ENCODE results near the gene SMIM10. TPM values are rescaled to one million over a fixed set of nuclear protein-coding genes. Genes with fewer than 3 reads are reported as not detected.
A peak's percentile ranks its signal among the peaks of the same experiment; 100 is the strongest.

SMIM10 gene
- total and polyA plus RNA-seq, 2 of the 13 experiments (the other 11 are each of a cell fraction or from before 2014, with no cell fraction given), result not detected

DNA sequence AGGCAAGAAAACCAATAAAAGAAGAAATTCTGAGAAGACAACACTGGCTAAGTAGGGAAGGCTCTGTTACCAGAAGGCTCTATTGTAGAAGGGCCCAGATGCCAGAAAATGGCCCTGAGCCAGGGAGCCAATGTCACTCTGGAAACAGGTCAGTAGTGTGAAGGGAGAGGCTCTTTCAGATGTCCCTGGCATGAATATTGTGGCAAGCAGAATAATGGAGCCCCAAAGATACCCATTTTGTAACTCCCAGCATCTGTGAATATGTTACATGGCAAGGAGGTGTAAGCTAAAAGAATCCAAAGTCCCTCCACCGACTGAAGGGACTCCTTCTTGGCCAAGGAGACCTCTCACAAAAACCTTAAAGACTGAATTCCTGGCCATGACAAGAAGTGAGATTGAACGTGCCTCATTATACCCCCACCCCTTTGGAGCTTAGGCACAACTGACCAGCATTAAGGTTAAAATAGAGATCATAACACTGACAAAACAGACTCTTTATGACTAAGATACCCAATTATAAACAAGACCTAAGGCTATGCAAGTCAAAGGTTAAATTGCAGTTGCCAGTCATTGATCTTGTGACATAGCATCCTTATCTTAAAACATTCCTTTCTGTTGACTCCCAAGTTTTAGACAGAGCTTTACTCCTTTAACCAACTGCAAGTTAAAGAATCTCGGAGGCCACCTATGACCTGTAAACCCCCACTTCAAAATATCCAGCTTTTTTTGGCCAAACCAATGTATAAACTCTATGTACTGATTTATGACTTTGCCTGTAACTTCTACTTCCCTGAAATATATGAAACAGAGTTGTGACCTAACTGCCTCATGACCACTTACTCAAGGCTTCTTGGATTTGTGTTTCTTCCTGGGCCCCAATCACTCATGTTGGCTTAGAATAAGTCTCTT lies 42.2 kb upstream of the SMIM10 start:
- Histone ChIP-seq H3K4me2 (ENCODE audit: low read depth, low read length) (peak overlapping the region; percentile 23; the same call in 1 of the 2 replicates), H3K36me3 (replicated peaks in 1 of 2; ENCODE audit: control insufficient read depth in 1 of 2, insufficient read depth in 2 of 2, low read length in 2 of 2) (no peaks in the 10 kb centered on the region), H4K20me1 (ENCODE audit: insufficient read depth, low read length) (no peaks in the 10 kb centered on the region), H3K4me1 (ENCODE audit: insufficient read depth, low read length) (peaks cover 38% of the 10 kb centered on the region), H3K27ac (ENCODE audit: extremely low read length, insufficient read depth, low read length) (peak overlapping the region; percentile 56), H3K79me2 (ENCODE audit: insufficient read depth, low read length) (no peaks in the 10 kb centered on the region), H3K4me3 (replicated peaks in 1 of 3; ENCODE audit: insufficient read depth in 1 of 3, low read depth in 2 of 3, low read length in 3 of 3) (no peak overlapping the region; a peak in 1 of 6 replicates), H3K9me3 (ENCODE audit: low read length) (no peaks in the 10 kb centered on the region), H3K9ac (ENCODE audit: insufficient read depth, low read depth, low read length) (peak overlapping the region; percentile 29; the same call in 1 of the 2 replicates), H2AFZ (ENCODE audit: low read length) (no peak overlapping the region), H3K27me3 (ENCODE audit: control insufficient read depth in 1 of 2, insufficient read depth in 2 of 2, low read length in 2 of 2) (no peaks in the 10 kb centered on the region)
- in situ Hi-C loops (cut with HindIII; ENCODE audit: extremely low pct_ligation_motif_present, low pct_unique_long_range_greater_than_20kb) (no loop called here), intact Hi-C loops (cut with micrococcal nuclease; ENCODE audit: unreplicated experiment) (no loop called here)
- ATAC-seq, result peak; percentile 83
- DNase-seq (ENCODE audit: low spot score), result peak; percentile 88
- peak; percentile 40 for FAIRE-seq
- CTCF ChIA-PET (ENCODE audit: low intra/inter-chr PET ratio, low total read pairs), result no interaction called here
- BruUV-seq (replicated peaks), result TSS peak; percentile 96
- 0% methylated on average over 1 of the region's 3 CpGs for WGBS (ENCODE audit: low lambda C conversion rate)
- POLR2A ChIA-PET, result interaction anchor here (0.9 to 1.3 kb wide), 3 partner anchors 12 to 16 kb away, joined by 3 to 5 read pairs (median 3); no protein-coding TSS in a partner anchor
- TF ChIP-seq ZNF234 (CRISPR knock-in tag; conservative IDR thresholded peaks at IDR 0.05) (no peak), ZFP36L2 (CRISPR knock-in tag; IDR thresholded peaks at IDR 0.05) (no peak), TARDBP (CRISPR knock-in tag; IDR thresholded peaks at IDR 0.05) (no peak), TBX2 (CRISPR knock-in tag; IDR thresholded peaks at IDR 0.05; ENCODE audit: borderline replicate concordance) (no peak), ZNF614 (CRISPR knock-in tag; IDR thresholded peaks at IDR 0.05; ENCODE audit: borderline replicate concordance) (no peak), JUNB (CRISPR knock-in tag; IDR thresholded peaks at IDR 0.05; ENCODE audit: borderline replicate concordance) (peak; percentile 74; the same call in 1 of the 2 replicates), RAD51 (IDR thresholded peaks at IDR 0.05; ENCODE audit: borderline replicate concordance) (no peak), KDM1A (CRISPR knock-in tag; IDR thresholded peaks at IDR 0.05) (no peak), ATRX (CRISPR knock-in tag; IDR thresholded peaks at IDR 0.05; ENCODE audit: borderline replicate concordance) (no peak), POGZ (CRISPR knock-in tag; IDR thresholded peaks at IDR 0.05) (no peak), CHD2 (IDR thresholded peaks at IDR 0.05; ENCODE audit: low read depth, low read length) (no peak), CCAR2 (optimal IDR thresholded peaks at IDR 0.05; ENCODE audit: low read depth, low read length) (no peak), PRMT3 (CRISPR knock-in tag; IDR thresholded peaks at IDR 0.05; ENCODE audit: borderline replicate concordance, low read depth) (no peak), DMAP1 (CRISPR knock-in tag; IDR thresholded peaks at IDR 0.05) (no peak), ZBTB38 (CRISPR knock-in tag; IDR thresholded peaks at IDR 0.05) (no peak), ZNF10 (CRISPR knock-in tag; IDR thresholded peaks at IDR 0.05; ENCODE audit: borderline replicate concordance, low read depth) (no peak)
- TF ChIP-seq, protein P1, sequence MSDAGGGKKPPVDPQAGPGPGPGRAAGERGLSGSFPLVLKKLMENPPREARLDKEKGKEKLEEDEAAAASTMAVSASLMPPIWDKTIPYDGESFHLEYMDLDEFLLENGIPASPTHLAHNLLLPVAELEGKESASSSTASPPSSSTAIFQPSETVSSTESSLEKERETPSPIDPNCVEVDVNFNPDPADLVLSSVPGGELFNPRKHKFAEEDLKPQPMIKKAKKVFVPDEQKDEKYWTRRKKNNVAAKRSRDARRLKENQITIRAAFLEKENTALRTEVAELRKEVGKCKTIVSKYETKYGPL (CRISPR knock-in tag; IDR thresholded peaks at IDR 0.05), result no peak
- TF ChIP-seq, protein P2, sequence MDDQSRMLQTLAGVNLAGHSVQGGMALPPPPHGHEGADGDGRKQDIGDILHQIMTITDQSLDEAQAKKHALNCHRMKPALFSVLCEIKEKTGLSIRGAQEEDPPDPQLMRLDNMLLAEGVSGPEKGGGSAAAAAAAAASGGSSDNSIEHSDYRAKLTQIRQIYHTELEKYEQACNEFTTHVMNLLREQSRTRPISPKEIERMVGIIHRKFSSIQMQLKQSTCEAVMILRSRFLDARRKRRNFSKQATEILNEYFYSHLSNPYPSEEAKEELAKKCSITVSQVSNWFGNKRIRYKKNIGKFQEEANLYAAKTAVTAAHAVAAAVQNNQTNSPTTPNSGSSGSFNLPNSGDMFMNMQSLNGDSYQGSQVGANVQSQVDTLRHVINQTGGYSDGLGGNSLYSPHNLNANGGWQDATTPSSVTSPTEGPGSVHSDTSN (CRISPR knock-in tag; IDR thresholded peaks at IDR 0.05; ENCODE audit: borderline replicate concordance), result no peak
- TF ChIP-seq, protein P3, sequence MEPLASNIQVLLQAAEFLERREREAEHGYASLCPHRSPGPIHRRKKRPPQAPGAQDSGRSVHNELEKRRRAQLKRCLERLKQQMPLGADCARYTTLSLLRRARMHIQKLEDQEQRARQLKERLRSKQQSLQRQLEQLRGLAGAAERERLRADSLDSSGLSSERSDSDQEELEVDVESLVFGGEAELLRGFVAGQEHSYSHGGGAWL (CRISPR knock-in tag; IDR thresholded peaks at IDR 0.05), result no peak
